ENCODE results near the gene STC2.

GRCh38 chr5:173282916-173283315 lies 45.3 kb downstream of the STC2 start:
- TF ChIP-seq CTCF (conservative IDR thresholded peaks at IDR 0.05; ENCODE audit: low read length) (no peak), EZH2phosphoT487 (IDR thresholded peaks at IDR 0.05; ENCODE audit: borderline replicate concordance, low read depth, low read length) (no peak)
